GM19023 (cell line): ENCODE measurements around the gene TBX10.
"Not testable (repeated sequence)": the region's sequence is repeated elsewhere in the genome, so short reads cannot be mapped to it uniquely, and the experiment has no call there.

Source experiments
- ATAC-seq: cut with Tn5 transposase; IDR thresholded peaks from one replicate; pipeline ENCODE4 v1.9.1; 2021; ENCODE audit warnings: mild to moderate bottlenecking, moderate library complexity; ENCODE audit not compliant: unreplicated experiment

TBX10 gene

DNA sequence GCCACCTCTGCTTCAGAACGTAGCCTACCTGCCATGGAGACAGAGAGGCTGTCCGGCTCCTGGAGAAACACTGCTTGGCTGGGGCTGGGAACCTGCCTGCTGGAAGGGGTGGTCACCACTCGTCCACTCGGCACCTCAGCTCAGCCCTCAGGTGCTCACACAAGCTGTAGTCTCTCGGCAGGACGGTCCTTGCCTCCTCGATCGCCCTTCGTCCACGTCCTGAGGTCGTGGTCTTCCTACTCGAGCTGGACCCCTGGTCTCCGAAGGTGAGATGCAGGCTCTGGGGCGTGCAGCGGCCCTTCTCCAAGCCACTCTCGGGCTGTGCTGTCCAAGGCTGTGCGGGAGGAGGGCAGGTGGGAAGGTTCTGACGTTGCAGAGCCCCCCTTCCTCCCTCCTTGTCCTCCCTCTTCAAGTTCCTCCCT, at the start of gene TBX10:
TBX10 (minus strand) TSS at position 326 of the 422 bp plus-strand sequence; CDS start at position 35, 291 bp downstream.
- ATAC-seq, result no peak

DNA sequence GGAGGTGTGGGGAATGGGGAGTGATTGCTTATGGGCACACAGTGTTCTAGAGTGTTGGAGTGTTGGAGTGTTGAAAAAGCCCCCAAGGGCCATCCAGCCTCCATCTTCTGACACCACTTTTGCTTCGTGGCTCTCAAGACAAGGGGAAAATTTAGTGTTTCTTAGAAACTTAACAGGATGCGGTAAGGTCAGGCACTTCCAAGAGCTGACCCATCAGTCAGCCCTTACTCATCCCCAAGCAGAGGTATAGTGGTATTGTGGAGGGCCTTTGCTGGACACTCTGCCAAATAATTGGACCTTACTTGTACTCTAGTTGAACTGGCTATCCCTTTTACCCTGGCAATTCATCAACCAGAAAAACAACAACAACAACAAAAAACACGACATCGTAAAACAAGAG, 49.6 kb upstream of the TBX10 start:
- no peak for ATAC-seq

- no peak for ATAC-seq
These were observed 48.4 kb upstream of the TBX10 start for GRCh38 chr11:67687986-67688385.

GRCh38 chr11:67685641-67686332, 46.2 kb upstream of the TBX10 start:
- ATAC-seq, result not testable (repeated sequence)

DNA sequence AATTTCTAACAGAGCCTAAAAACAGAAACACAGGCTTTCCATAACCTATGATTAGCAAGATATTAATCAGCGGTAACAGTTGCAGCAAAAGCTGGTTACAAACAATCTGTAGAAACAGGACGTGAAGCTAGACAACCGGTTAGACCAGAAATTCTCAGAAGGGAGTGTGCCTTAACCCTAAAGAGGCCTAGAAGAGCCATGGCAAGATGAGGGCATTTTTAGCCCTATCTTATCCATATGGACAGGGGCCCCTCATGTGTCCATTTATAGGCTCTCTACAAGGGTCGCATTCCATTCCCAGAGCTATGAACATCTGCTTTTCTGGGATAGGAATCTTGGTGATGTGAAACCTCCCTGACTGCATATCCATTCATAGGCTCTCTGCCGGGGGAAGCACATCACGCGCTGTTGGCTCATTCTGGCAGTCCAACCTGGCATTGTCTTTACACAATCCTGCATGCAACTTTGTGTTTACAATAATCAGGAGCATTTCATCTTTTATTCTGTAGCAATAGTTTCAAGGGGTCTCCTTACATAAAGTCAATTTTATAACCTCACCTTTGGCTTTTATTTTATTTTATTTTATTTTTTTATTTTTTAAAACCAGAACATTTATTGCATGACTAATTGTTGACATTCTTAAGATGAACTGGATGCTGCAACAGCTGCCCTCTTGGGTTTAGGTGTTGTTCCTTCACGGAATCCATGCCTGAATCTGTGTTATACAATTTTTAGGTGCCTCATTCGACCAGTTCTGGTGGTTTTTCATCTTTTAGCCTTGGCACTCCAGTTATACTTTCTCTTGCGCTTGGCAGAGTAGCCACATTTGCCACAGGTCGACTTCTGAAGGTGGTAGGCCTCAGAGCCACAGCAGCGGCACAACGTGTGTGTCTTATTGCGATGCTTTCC, 42.8 kb upstream of the TBX10 start:
- ATAC-seq, result not testable (repeated sequence)

- ATAC-seq, result no peak
These were observed 41.3 kb upstream of the TBX10 start for GRCh38 chr11:67680696-67681470.

DNA sequence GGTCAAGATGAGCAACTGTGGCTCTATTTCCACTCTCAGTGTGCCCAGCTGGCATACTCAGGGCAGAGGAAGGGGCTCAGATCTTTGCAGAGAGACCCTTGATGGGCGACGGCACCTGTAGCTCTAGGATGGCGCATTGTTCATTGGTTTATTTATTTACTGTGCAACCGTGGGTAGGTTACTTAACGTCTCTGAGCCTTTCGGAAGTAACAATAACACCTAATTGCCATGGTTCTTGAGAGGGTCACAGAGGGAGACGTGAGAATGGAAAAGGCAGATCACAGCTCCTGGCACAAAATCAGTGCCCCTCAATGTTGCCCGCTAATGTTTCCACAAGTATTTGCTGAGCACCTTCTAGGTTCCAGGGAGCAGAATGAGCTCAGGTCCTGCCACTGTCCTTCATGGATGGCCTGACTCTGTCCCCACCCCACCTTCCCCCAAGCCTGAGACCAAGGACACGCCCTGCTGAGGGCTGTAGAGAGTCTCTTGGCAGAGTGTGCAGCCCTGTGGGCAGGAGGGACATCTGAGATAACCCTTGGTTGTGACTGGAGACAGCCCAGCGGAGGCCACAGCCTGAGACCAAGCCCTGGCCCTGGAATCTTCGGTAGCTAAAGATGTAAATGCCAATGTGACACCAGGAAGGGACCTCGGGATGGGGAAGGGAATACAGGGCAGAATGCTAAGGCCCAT, 35.6 kb upstream of the TBX10 start:
- ATAC-seq, result no peak

- ATAC-seq, result no peak
These were observed 34.9 kb upstream of the TBX10 start, which contains the start of gene ALDH3B2 for GRCh38 chr11:67674442-67674871. ALDH3B2 (minus strand) TSS chr11:67674623; CDS start chr11:67666935, 7,688 bp downstream.

GRCh38 chr11:67673902-67674301, 34.3 kb upstream of the TBX10 start:
- no peak for ATAC-seq

- ATAC-seq, result no peak
These were observed 33.8 kb upstream of the TBX10 start for GRCh38 chr11:67673358-67673757.

GRCh38 chr11:67671211-67671520, 31.6 kb upstream of the TBX10 start:
- ATAC-seq, result no peak

DNA sequence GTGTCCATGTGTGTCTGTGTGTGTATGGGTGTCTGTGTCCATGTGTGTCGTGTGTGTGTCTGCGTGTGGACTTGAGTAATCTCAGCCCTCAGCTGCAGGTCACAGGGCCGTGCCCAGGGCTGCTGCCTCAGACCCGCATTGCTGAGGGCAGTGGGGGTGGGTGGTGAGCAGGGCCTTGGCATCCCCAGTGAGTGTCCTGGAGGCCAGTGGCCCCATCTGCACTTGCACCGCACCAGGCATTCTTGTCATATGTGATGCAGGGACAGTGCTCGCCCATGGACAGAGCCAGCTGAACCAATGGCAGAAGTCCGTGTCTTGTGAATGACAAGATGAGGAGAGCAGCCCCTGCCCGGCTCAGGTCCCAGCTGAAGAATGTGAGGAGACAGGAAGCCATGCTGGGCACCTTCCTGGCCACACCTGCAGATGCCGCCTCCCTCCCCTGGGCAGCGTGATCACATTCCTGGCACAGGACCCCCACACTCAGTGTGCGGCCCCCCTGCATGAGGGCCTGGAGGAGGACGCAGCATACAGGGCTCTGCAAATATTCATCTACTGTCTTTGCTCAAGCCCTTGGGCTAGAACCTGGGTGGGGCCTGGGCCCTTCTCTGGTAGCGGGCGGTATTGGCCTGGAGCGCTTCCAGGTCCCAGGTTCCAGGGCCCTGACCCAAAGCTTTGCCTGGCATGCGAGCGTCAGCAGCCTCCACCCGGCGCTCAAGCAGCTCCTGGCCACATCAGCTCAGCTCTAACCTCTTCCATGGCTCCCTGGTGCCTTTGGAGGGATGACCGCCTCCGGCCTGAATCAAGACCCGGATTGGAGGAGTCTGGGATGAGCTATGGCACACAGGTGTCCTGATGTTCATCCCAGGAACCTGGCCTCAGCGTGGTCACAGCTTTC, 31.0 kb upstream of the TBX10 start:
- no peak for ATAC-seq

DNA sequence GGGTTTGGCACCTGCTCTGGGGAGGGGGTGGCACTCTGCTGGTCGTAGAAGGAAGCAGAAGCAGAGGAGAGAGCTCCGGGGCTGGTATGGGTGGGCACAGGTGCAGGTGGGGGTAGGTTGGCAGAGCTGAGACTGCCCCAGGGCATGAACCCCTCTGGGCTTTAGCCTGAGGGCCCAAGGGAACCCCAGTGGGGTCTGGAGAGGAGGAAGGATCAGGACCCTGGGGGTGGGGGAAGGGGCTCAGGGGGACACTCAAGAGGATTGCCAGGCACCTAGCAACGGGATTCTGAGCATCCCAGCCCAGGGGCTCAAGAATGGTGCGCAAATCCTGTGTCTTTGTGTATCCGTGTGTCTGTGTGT, 28.6 kb upstream of the TBX10 start:
- ATAC-seq, result no peak

DNA sequence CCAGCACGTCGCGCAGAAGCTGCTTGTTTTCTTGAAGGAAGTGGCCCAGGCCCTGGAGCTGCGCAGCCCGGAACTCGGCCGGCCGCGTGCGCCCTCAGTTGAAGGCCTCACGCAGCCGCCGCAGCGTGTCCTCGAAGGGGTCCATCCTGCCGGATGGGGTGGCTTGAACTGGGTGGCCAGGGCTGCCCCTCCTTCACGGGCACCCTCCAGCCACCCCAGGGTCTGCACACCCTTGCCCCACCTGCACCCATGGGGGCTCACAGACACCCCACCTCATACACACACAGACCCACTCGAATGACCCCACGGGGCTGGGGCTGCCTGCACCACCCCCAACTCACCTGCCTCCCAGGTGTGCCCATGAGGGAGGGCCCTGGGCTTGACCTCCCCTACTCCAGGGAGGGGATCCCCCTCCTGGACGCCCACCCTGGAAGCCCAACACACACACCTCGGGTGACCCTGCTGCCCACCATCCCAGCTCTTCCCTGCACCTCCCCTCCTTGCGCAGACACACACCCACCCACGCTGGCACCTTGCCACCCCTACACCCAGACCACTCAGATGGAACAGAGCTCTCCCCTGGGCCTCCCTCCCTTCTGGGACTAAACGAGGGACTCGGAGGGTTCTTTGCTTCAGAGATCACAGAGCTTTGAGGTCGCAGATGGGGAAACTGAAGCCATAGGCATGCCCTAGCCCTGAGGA, 28.1 kb upstream of the TBX10 start:
- no peak for ATAC-seq

DNA sequence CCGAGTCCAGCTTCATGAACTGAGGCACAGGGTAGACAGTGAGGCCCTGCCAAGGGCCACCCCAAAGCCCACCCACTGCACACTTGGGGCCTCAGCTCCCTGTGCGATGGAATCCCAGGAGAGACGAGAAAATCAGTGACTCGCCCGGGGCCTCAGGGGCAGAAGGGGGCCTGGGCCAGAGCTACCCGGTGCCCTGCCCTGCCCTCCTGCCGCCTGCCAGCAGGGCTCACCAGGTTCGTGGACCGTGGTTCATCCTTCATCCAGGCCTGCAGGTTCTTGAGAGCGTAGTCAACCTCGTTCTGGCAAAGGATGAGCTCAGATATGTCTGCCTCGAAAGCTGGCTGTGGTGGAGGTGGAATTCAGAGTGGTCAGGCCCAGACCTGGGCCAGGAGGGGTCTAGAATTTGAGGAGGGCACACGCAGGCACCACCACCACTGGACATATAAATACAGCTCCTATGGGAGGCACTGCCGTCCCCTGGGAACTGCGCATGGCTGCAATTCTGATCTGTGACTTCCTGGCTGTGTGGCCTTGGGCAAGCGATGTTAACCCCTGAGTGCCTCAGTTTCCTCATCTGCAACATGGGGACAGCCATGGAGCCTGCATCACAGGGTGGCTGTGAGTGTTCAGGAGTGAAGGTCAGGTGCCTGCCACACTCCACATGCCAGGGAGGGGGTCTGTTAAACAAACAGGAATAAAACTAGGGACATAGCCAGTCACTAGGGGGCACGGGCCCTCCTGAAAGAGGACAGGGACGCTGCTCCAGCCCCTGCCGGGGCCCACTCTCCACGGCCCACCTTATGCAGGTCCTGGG, 27.3 kb upstream of the TBX10 start:
- no peak for ATAC-seq

- no peak for ATAC-seq
These were observed 26.7 kb upstream of the TBX10 start for GRCh38 chr11:67666303-67666645.

DNA sequence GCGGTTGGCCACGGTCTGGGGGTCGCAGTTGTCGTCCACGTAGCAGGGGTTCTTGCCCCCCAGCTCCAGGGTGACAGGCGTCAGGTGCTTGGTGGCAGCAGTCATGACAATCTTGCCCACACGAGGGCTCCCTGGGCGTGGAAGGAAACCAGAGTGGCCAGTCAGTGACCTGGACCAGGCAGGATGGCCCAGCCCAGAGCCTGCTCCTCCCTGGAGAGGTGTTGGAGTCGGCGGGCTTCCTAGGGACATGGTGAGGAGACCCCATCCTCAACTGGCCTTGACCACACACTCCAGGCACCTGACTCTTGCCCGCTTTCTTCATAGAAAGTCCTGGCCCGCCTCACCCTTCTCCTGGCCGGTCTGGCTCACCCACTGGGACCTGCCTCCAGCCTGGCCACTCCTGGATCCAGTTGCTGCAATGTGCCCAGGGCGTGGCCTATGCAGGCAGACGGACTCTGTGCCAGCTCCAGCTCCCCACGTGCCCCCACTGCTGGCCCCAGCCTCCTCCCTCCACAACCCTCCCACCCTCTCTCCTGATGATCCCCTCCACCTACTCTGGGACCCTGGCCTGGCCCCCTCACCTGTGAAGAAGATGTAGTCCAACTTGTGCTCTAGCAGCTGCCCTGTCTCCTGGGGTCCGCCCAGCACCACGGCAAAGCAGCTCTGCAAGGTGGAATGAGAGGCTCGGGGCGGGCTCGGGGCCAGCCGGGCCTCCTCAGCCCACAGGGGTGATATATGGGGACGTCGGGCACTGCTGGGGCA, 26.2 kb upstream of the TBX10 start:
- no peak for ATAC-seq
